Brain pericyte (primary cell): Measurements from ENCODE around the gene APH1B.
"Not testable (repeated sequence)": the region's sequence is repeated elsewhere in the genome, so short reads cannot be mapped to it uniquely, and the experiment has no call there.

Source experiments
- DNase-seq: peaks from one replicate; pipeline ENCODE4 v3.0.0-alpha.2; 2012; ENCODE audit warnings: low read depth, low spot score

APH1B gene

DNA sequence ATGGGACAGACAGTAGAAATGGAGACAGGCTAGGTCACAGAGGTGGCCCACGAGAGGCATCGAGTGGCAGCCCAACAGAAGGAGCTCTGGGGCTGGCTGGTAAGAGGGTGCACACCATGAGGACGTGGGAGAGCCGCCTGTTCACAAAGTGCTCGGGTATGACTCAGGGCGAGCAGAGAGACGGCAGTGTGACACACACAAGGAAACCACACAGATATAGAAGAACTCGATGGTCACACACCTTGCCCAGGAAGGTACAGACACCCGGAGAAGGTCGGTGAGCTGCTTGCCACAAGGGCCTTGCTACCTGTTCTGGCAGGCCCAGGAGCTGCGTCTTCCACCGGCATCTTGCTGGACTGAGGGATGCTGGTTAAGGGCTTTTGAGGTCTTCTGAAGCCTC lies 54.1 kb downstream of the APH1B start:
- no peak for DNase-seq

GRCh38 chr15:63332367-63333124 lies 55.1 kb downstream of the APH1B start:
- no peak for DNase-seq

- DNase-seq, result no peak
Observed at GRCh38 chr15:63334821-63335220, 57.4 kb downstream of the APH1B start.

DNA sequence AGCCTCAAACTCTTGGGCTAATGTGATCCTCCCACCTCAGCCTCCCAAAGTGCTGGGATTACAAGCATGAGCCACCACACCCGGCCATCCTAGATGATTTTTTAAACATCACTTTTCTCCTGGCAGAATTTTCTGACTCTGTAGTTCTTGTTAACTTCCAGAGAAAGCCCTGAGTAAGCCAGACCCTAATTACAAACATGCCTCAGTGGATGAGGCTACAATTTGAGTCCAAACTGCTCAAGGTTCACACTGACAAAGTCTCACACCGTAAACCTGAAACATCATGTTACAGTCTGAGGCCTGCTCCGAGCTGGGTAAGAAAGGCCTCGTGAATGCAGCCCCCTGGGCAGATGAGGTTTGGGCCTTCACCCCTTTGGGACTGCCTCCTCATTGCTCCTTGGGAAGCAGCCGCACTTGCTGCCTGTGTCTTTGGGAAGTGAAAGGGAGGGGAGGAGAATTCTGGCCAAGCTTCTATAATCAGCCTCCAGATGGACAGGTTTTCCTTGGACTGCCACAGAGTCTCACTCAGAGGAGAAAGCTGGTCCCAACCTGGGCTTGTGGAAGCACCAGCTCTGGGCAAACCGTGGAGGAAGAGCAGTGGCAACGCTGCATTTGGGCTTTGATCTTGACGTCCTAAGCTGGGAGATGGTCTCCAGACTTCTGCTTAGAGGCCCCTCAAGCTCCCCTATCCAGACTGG lies 58.3 kb downstream of the APH1B start:
- no peak for DNase-seq

DNA sequence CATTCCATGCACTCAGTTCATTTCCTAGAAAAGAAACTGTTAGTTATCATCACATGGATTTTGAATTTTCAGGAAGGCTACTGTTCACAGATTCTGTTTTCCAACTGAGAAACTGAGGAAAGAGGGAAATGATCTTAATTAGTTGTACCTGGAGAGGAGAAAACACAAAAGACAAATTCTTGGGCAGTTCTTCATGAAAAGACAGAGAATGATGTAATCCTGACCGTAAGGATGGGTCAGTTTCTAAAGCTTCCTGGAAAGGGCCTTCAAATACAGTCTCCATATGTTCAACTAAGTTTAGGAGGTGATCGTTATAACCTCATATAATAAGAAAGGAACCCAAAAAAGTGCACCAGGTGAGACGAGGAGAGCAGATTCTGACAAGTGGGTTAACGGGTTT lies 59.6 kb downstream of the APH1B start:
- no peak for DNase-seq

DNA sequence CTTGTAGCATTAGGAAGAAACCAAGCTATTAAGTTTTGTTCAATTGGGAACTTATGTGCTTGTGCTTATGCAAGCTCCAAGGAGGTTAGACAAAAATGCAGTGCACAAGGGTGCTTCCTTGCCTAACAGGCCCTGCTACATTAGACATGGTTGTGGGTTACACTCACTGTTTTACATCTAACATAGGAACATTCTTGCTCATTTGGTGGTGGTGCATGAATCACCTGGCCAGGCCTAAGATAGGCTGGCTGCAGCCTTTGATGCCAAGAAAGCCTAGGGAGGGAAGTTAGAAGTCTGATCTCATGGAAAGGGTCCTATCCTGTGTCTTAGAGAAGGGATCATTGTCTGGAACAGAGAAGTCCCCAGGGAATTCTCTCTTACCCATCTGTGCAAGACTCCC lies 60.8 kb downstream of the APH1B start:
- no peak for DNase-seq

GRCh38 chr15:63339006-63339766 lies 61.8 kb downstream of the APH1B start:
- DNase-seq, result no peak

GRCh38 chr15:63339836-63340235 lies 62.4 kb downstream of the APH1B start:
- no peak for DNase-seq

DNA sequence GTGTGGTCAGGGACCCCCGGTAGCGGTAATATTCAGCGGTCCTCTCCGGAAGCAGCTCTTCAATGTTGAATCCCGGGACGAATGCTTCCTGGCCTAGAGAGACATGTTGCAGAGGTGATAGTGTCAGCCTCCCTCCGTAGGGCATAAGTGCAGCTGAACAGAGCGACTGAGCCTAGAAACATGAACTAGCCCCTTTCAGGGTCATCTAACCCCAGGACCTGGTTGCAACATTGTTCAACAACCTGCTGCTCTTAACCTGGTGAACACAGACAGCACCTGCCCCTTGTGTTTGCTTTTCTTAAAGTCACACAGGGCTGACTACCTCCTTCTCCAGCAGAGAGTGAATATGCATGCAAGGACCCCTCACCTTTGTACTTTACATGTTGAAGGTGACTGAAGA lies 62.9 kb downstream of the APH1B start:
- DNase-seq, result no peak

- DNase-seq, result no peak
Observed at GRCh38 chr15:63340878-63341277, 63.5 kb downstream of the APH1B start.

- no peak for DNase-seq
Observed at GRCh38 chr15:63341898-63342297, 64.5 kb downstream of the APH1B start.

- not testable (repeated sequence) for DNase-seq
Observed at GRCh38 chr15:63342996-63343562, 65.7 kb downstream of the APH1B start.

- DNase-seq, result no peak
Observed at GRCh38 chr15:63344731-63345390, 67.5 kb downstream of the APH1B start.

GRCh38 chr15:63345391-63345752 lies 68.0 kb downstream of the APH1B start:
- no peak for DNase-seq

- no peak for DNase-seq
Observed at GRCh38 chr15:63347074-63347857, 69.9 kb downstream of the APH1B start.

DNA sequence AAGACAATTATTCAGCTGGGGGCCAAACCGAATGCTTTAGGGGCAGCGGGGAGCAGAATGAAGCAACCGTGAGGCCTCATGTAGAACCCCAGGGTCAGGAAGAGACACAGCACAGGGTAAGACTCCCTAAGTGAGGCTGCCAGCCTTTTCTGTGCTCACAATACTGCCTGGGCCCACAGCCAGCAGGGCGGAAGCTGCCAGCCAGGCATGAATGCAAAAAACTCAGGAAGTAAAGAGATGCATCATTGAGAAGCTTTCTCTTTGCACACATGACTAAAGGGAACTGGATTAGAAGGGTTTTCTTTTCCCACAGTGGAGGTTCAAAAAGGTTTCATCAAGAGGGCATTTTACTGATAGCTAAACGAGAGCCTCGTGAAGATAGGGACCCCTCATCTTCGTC lies 71.0 kb downstream of the APH1B start:
- no peak for DNase-seq

DNA sequence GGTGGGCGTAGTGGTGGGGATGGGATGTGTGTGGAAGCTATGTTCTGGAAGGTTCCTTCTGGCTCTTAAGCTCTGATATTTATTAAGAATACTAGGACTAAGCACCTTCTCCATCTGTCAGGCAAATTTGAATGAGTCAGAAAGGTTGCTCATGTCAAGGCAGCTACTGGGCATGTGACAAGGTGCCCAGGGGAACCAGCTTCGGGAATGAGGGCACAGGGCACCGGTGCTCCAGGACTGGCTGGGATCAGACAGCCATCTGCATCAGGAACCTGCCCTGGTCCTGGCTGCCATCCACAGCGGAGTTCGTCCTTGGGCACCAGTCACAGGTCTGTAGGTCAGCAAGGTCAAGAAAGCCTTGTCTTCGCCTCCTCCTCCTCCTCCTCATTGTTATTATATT lies 71.8 kb downstream of the APH1B start:
- no peak for DNase-seq

DNA sequence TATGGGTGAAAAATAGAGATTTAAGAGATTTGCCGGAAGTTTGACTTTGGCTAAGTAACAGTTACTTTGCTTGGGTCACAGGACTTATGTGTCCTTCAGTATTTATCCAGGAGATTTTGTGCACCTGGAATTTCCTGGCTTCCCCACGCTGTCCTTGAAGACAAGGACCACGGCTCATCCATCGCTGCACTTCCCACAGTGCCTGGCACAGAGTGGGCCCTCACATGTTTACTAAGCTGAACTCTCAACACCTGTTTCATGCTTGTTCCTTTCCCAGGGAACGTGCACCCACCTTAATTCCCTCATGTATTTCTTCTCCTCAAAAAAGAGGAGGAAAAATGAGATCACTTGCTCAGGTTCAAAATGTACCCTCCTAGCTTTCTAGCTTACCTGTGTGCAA lies 72.2 kb downstream of the APH1B start:
- no peak for DNase-seq

- no peak for DNase-seq
Observed at GRCh38 chr15:63350178-63350621, 72.8 kb downstream of the APH1B start.

DNA sequence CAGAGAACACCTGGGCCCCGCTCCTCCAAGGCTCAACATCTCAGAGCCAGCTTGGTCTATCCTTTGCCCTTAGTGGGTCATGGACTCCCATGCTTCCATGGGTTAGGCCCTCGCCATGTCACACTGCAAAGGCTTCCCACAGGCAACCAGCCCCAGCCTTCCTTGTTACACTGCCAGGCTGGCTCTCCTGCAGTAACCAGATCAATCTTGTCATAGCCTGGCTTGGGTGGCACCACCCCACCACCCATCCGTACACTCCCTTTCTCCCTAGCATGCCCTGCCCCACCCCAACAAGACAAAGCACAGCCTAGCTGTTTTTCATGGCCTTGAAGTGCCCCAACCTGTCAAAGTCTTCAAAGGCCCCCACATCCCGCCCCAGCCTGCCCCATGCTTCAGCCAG lies 73.8 kb downstream of the APH1B start:
- DNase-seq, result no peak

DNA sequence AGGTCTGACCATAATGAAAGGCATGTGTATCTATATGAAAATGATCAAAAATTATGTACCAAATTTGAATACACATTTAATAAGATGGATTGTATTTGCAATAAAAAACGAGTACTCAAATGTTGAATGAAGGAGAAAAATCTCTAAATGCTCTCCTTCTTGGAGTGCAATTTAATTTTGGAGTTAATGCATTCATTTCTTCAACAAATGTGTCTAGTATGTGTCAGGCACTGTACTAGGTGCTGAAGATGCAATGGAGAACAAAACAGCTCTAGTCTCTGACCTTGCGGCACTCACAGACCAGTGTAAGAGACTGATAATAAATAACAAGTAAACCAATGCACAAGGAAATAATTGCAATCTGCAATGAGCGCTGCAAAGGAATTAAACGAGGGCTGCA lies 75.4 kb downstream of the APH1B start:
- no peak for DNase-seq
